OCI-LY1 (cell line): Measurements from ENCODE around the gene FAM156A.

Experiments used
- CTCF ChIP-seq: fragments of 200-600 bp; sonication (generic), shearing (Covaris generic); IDR thresholded peaks from 2 replicates; pipeline ENCODE4 v1.5.1; 2017; ENCODE audit warnings: mild to moderate bottlenecking, antibody characterized with exemption, low read length, moderate library complexity, mixed read lengths
- EZH2 ChIP-seq: fragments of 200-600 bp; sonication (generic), shearing (Covaris generic); IDR thresholded peaks from 2 replicates; pipeline ENCODE4 v1.8.0; 2017; ENCODE audit warnings: borderline replicate concordance, mixed run types, mild to moderate bottlenecking, antibody characterized with exemption, low read length, moderate library complexity, mixed read lengths

- TF ChIP-seq CTCF (no peak), EZH2 (no peak)
Measured at GRCh38 chrX:53004038-53004437, 45.7 kb upstream of the FAM156A start.
